ENCODE measurements around the gene ELSPBP1.
"Not testable (repeated sequence)": the region's sequence is repeated elsewhere in the genome, so short reads cannot be mapped to it uniquely, and the experiment has no call there.

ELSPBP1 gene

DNA sequence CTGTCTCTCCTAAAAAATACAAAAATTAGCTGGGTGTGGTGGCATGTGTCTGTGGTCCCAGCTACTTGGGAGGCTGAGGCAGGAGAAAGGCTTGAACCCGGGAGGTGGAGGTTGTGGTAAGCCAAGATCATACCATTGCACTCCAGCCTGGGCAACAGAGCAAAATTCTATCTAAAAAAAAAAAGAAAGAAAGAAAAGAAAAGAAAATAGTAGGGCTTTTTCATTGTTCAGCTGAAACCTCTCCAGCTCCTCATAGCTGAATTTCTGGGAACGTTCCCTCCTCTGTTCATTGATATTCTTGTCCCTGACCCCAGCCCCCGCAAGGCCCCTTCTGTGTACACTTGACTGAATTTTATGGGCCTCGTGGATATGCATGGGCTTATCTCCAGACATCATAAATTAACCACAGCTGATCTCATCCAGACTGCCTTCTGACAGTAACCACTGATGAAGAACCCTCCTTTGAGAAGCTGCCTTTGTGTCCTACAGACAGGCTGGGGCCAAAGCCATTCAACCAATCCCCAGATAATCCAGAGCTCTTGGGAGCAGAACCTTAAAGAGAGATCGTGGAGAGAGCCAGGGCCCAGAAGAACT is at the start of gene ELSPBP1:
Gene ELSPBP1, plus strand, starts transcription at position 424 of the 594 bp plus-strand sequence. CDS start 14,036 bp downstream, outside the sequence.
- no peak for DNase-seq

DNA sequence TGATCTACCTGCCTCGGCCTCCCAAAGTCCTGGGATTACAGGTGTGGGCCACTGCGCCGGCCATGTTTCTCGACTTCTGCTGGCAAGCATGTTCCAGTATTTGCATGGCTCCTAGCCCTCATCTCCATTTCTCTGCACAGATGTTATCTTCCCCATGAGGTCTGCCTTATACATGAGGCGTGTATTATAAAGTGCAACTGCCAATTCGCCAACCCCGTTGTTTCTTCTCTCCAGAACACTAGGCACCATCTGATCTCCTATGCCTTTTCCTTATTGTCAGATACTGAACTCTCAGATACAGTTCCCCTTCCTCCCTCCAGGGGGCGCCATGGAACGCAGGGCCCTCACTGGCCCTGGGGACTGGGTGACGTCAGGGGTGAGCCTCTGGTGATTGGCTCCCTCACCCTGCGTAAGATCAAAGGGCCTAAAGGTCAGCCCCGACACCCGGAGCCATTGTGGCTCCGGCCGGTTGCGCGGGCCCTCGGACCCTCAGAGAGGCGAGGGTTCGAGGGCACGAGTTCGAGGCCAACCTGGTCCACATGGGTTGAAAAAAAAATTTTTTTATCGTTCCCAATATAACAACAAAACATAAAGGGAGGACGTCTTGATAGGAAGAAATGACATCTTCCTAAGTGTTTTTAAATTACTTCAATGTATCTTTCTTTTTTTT is 44.4 kb upstream of the ELSPBP1 start:
- DNase-seq: not testable (repeated sequence)

DNA sequence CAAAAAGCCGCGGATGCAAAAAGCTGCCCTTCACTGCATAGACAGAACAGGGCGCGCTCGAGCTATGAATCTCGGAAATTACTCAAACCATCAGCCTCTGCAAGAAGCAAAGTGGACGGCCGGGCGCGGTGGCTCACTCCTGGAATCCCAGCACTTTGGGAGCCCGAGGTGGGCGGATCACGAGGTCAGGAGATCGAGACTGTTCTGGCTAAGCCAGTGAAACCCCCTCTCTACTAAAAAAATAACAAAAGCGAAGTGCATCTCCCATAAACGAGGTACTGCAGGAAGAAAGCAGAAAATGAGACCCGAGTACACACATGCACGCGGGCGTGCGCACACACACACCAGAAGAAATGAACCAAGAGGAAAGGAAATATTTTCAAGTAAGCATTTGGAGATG is 42.3 kb upstream of the ELSPBP1 start:
- DNase-seq: not testable (repeated sequence)

DNA sequence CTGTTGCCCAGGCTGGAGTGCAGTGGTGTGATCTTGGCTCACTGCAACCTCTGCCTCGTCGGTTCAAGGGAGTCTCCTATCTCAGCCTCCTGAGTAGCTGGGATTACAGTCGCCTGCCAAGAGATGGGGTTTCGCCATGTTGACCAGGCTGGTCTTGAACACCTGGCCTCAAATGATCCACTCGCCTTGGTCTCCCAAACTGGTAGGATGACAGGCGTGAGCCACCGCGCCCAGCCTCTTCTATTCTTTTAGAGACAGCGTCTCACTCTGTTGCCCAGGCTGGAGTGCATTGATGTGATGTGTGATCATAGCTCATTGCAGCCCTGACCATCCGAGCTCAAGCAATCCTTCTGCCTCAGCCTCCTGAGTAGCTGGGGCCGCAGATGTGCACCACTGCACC is 38.5 kb upstream of the ELSPBP1 start:
- not testable (repeated sequence) for DNase-seq

DNA sequence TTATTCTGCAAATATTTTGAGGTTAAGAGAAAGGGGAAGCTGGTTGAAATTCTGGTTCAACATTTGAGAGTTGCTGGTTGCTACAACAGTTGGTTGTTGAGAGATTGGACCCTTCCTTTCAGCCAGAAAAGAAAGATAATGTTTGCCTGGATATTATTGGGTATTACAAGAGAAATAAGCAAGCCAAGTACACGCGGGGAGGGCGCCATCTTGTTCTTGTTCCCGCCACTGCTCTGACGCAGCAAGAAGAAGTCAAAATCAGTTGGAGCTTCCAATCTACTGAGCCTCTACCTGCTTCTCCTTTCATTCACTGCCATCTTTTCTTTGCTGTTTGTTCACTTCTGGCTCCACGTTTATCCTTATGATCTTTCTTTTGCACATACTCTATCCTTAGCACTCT is 20.9 kb upstream of the ELSPBP1 start:
- no peak for DNase-seq

DNA sequence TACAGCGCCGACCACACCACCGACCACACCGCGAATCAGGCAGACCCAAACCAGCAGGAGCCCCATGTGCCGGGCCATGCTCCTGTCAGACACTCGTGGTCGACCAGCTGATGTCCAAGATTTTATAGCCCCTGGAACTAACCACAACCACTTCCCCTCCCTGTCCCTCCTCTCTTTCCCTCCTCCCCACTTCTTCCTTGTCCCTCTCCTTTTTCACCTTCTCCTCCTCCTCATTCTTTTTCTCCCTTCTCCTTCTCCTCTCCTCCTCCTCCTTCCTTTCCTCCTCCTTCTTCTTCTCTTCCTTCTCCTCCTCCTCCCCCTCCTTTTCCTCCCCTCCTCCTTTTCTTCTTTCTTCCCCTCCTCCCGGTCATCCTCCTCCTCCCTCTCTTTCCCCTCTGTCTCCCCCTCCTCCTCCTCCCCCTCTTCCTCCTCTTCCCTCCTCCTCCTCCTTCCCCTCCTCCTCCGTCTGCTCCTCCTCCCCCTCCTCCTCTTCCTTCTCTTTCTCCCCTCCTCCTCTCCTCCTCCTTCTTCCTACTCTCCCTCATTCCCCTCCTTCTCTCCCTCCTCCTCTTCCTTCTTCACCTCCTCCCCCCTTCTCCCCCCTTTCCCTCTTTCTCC is 3.1 kb upstream of the ELSPBP1 start:
- no peak for DNase-seq

DNA sequence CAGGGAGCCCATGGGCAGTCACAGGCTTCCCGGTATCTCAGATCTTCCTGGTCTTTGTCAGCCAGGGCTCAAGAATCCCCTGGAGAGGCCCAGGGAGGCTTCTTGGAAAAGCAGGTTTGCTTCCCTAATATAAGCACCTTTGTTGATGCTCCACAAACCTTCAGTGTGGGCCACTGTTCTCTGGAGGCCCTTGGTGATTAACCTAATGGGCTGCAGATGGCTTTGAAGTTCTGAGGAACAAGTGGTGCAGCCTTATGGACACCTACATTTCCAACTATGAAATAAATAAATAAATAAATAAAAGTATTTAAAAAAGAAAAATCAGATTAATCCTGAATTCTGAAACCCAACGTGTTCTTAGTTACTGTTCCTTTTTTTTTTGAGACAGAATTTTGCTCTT is 2.4 kb upstream of the ELSPBP1 start, which contains the start of gene BSPH1:
Gene BSPH1, minus strand, starts transcription at position 101 of the 400 bp plus-strand sequence. Its CDS starts 89 bp downstream, at position 12.
- DNase-seq: no peak

DNA sequence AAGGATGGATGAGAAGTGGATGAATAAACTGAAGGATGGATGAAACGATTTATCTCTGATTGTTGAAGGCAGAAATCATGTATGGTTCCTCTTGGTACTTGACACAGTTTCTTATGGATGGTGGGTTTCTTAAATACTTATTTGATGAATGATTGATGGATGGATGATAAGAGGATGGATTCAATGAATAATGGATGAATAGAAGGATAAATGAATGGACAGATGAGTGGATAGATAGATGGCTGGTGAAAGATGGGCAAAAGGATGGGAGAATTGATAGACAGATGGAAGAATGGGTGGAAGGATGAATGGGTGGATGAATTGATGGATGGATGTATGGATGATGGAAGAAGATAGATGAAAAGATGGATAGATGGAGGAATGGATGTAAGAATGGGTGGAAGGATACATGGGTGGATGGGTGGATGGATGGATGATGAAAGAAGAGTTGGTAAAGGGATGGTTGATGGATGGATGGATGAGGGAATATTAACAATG is 1.8 kb downstream of the ELSPBP1 start:
- no peak for DNase-seq

DNA sequence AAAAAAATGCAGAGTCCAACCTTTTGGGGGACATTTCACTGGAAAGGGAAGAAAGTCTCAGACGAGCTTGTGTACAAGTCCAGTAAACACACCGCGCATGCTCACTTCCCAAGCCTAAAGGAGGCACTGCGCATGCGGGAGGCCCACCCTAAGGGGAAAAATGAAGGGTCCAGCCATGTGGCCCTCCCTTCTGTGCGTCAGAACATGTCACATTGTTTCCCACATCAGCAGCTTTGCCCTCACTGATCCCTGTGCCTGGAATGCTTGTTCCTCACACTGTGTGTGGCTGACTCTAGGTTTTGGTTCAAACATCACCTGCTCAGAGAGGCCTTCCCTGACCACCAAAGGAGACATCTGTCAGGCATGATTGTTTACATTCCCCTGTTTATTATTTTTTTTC is 4.4 kb downstream of the ELSPBP1 start:
- no peak for DNase-seq

DNA sequence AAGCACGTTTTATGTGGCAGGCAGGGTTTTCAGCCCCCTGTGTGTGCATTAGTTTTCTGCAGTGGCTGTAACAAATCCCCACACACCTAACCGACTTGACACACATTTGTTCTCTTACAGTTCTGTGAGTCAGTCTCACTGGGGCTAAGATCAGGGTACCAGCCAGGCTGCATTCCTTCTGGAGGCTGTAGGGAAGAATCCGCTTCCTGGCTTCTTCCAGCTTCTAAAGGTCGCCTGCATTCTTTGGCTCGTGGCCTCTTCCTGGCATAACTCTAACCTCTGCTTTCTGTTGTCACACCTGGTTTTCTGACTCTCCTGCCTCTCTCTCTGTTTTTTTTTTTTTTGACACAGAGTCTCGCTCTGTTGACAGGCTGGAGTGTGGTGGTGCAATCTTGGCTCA is 6.4 kb downstream of the ELSPBP1 start:
- no peak for DNase-seq

DNA sequence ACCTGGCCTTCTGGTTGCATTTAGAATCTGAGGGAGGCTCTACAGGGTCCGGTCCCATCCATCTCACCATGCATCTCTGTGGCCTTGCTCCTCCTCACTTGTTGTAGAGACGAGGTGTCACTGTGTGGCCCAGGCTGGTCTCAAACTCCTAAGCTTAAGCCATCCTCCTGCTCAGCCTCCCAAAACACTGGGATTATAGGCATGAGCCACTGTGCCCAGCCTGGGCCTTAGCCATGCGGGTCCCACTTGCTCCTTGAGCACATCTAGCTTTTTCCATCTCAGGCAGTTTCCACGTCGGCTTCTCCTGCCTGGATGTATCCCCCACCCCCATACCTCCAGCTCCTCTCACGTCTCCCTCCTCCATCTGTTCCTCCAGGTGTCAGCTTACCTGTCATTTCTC is 9.8 kb downstream of the ELSPBP1 start:
- peak; percentile 6 for DNase-seq

DNA sequence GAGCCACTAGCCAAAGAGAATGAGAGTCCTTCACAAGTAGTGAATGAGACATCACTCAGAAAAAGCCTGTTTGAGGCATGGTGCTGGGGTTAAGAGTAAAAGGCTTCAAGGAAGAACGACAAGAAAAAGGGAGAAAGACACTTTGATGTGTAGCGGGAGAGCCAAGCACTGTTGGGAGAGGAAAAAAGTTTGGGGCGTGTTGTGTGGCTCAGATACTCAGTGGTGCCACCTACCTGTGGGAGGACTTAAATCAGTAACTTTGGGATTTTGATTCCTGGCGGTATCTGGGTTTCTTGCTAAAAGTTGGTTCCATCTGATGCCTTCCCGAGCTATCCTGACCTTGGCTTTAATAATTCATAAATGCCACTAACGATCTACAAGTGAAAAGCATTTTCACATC is 12.3 kb downstream of the ELSPBP1 start:
- DNase-seq: peak; percentile 27

DNA sequence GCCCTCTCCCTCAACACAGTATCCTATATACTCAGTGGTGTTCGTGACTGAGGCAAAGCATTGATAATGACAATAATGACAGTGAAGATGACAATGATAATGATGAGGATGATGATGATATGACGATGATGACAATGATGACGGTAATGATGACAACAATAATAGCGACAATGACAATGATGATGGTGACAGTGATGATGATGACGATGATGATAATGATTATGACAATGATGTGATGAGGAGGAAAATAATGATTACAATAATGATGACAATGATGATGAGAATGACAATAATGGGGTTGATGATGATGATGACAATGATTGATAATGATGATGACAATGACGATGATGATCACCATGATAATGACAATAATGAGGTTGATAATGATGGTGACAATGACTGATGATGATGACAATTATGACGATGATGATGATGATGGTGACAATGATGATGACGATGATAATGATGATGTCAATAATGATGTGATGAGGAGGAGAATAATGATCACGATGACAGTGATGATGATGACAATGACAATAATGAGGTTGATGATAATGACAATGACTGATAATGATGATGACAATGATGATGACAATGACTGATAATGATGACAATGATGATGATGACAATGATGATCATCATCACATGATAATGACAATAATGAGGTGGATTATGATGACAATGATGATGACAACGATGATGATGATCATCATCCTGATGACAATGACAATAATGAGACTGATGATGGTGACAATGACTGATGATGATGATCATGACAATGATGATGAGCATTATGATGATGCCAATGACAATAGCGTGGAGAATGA is 16.7 kb downstream of the ELSPBP1 start:
- no peak for DNase-seq

DNA sequence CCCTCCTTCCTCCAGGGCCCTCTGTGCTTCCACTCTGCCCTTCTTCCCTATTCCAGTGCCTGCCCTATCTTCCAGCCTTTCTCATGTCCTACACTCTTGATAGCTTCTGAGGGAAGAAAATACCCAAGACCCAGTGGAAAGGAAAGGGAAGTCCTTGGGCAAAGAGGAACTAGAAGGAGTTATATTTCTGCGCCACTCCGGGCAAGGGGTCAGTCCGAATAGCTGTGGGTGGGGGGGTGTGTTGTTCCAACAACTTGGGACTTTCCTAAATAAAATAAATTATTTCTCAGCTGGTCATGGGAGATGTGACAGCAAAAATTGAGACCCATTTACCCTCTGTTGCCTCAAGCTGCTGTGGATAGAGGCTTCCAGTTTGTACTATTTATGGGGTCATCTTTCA is 26.3 kb downstream of the ELSPBP1 start:
- no peak for DNase-seq

DNA sequence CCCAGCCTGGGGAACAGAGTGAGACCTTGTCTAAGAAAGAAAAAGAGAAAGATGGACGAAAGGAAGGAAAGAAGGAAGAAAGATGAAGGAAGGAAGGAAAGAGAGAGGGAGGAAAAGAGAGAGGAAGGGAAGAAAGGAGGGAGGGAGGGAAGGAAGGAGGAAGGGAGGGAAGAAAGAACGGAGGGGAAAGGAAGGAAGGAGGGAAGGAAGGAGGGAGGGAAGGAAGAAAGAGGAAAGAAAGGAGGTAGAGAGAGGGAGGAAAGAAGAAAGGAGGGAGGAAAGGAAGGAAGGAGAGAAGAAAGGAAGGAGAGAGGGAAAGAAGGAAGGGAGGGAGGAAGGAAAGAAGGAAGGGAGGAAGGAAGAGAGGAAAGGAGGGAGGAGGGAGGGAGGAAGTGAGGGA is 28.6 kb downstream of the ELSPBP1 start:
- DNase-seq: no peak

DNA sequence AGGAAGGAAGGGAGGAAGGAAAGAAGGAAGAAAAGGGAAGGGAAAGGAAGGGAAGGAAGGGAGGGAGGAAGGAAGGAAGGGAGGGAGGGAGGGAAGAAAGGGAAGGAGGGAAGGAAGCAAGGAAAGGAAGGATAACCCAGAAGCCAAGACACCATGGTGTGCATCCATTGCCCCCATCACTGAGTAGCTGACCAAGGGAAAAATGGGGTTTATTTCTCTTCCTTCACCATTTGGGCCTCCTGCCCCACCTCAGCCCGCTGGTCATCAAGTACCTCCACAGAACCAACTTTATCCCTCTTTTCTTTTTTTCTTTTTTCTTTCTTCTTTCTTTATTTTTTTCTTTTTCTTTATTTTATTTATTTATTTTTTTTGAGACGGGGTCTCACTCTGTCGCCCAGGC is 29.1 kb downstream of the ELSPBP1 start:
- DNase-seq: no peak

DNA sequence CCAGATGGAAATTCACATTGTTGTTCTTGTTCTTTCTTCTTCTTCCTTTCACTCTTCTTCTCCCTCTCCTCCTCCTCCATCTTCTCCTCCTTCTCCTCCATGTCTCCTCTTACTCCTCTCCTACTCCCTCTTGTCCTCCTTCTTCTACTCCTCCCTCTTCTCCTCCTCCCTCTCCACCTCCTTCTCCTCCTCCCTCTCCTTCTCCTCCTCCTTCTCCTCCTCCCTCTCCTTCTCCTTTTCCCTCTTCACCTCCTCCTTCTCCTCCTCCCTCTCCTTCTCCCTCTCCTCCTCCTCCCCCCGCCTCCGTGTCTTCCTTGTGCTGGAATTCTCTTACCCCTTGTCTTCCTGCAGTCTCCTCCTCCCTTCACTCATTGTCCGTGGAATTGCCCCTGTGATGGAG is 31.0 kb downstream of the ELSPBP1 start:
- no peak for DNase-seq

DNA sequence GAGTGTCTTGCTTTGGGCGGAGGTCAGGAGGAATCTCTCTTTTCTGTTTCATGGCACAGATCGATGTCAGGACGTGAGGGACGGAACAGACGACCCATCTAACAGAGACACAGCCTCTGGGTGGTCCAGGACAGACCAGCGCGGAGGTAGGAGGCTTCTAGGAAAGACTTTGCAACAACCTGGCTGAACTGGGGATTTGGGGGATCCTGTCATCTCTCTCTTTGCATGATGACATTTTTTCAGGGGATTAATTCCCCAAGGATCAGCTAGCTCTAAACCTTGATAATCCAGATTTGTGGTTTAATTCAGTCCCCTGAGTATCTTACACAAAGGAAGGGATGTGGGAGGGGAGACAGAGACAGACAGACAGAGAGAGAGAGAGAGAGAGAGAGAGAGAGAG is 35.0 kb downstream of the ELSPBP1 start:
- no peak for DNase-seq

DNA sequence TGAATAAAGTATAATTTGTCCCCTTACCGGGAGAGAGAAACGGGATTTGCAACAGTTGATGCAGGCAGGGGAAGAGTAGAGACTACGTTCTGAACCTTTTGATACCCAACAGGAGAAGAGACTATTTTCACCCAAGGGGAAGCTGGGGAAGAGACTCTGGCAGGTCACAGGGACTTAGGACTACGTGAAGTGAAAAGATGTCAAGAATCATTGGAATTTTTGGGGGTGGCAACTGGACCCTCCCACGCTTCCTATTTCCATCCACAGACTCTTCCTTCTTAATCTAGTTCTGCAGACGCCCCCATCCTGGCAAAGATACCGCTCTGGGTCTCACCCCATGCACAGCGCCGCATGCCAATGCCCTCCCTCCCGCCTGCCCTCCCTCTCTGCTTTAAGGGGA is 35.6 kb downstream of the ELSPBP1 start:
- no peak for DNase-seq

DNA sequence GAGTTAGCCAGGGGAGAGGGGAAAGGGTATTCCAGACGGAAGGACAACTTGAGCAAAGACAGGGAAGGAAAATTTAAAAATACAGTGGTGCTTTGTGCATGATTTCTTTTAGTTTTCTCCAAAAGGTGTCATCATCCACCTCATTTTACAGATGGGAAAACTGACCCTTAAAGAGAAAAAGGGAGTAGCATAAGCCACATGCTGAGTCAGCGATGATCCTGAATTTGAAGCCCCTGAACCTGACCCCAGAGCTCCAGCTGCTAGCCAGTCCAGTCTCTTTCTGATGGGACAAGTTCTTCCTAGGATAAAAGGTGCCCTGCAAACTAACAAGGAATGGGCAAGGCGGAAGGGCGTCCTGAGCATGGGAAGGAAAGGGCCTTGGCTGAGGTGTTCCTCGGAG is 39.2 kb downstream of the ELSPBP1 start:
- DNase-seq: no peak

DNA sequence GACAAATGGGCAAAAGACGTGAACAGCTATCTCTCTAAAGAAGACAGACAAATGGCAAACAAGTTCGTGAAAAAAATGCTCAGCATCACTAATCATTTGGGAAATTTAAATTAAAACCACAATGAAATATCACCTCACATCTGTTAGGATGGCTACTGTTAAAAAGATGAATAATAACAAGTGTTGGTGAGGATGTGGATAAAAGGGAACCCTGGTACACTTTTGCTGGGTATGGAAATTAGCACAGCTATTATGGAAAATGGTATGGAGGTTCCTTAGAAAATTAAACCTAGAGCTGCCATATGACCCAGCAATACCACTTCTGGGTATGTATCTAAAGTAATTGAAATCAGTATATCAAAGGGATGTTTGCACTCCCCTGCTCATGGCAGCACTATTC is 42.3 kb downstream of the ELSPBP1 start:
- no peak for DNase-seq

DNA sequence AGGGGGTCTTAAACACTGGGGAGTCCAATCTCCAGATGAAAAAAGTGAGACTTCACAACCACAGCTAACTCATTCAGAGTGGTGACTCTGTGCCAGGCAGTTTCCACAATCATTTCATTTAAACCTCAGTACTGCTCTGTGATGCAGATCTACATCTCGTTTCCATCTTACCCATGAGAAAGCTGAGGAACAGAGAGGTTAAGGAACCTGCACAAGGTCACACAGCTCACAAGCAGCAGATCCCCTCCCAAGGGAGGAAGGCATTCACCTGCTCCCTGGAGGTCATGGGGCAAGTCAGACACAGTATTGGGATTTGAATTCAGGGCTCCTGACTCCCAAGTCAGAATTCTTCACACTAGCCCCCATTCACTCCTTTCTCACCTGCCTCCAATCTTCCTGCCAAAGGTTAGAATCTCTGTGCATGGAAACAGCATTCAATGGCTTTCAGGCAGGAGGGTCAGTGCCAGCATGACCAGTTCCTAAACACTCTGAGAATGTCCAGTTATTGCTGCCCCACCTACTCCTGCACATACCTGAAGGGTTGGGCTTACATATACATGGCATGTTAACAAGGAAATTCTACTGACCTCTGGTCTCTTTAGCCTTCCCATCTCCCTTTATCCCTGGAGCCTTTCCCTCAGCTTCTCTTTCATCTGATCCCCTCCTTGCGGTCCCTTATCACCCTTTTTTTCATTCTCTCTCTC is 47.6 kb downstream of the ELSPBP1 start:
- no peak for DNase-seq
